Ectodermal cell (in vitro differentiated cells): ENCODE measurements around the gene ACLY.

Experiments used
- H3K27ac ChIP-seq: 2 replicates; pipeline ENCODE4 v1.7.0; 2013; ENCODE audit warnings: mild to moderate bottlenecking, low read depth, low read length; ENCODE audit not compliant: insufficient read depth, poor library complexity, severe bottlenecking
- H3K27me3 ChIP-seq: 2 replicates; pipeline ENCODE4 v1.7.0; 2013; ENCODE audit warnings: mild to moderate bottlenecking, low read length; ENCODE audit not compliant: insufficient read depth, control insufficient read depth, poor library complexity, severe bottlenecking
- H3K36me3 ChIP-seq: one replicate; pipeline ENCODE4 v1.7.0; 2013; ENCODE audit warnings: low read length; ENCODE audit not compliant: control insufficient read depth, insufficient read depth
- H3K4me1 ChIP-seq: one replicate; pipeline ENCODE4 v1.7.0; 2013; ENCODE audit warnings: low read length; ENCODE audit not compliant: control insufficient read depth, insufficient read depth
- H3K4me3 ChIP-seq: 2 replicates; pipeline ENCODE4 v1.7.0; 2013; ENCODE audit warnings: low read depth, low read length, control low read depth; ENCODE audit not compliant: insufficient read depth
- H3K9me3 ChIP-seq: 2 replicates; pipeline ENCODE4 v1.7.0; 2013; ENCODE audit warnings: mild to moderate bottlenecking, low read length, moderate library complexity; ENCODE audit not compliant: control insufficient read depth
- WGBS, 2 experiments: methylation state at CpG; one replicate each; pipeline ENCODE4 v1.1.7; 2013; ENCODE audit warnings: missing lambda C conversion rate in 2 of 2; 5-methylcytosine and 5-hydroxymethylcytosine counted together

The ACLY gene

DNA sequence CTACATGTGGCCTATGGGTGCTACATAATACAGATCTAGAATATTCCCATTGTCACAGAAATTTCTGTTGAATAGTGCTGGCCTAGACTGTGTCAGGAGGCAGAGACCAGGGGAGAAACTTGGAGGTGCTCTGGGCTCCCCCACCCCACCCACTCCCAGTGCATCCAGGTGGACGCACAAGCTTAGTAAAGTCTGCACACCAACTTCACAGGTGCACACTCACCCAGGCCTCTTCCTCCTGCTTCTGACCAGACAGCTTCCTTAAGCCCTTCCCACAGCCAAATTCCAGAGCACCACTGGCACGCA lies 40.2 kb upstream of the ACLY start:
- 55 to 57% methylated on average over 2 of the region's 2 CpGs for WGBS, 2 experiments
- peaks cover 14% of the 10 kb centered on the region for H3K4me1 ChIP-seq
- H3K4me3 ChIP-seq, result no peak overlapping the region
- no peak overlapping the region for H3K27ac ChIP-seq
- H3K9me3 ChIP-seq, result no peaks in the 10 kb centered on the region
- no peaks in the 10 kb centered on the region for H3K27me3 ChIP-seq
- no peaks in the 10 kb centered on the region for H3K36me3 ChIP-seq

DNA sequence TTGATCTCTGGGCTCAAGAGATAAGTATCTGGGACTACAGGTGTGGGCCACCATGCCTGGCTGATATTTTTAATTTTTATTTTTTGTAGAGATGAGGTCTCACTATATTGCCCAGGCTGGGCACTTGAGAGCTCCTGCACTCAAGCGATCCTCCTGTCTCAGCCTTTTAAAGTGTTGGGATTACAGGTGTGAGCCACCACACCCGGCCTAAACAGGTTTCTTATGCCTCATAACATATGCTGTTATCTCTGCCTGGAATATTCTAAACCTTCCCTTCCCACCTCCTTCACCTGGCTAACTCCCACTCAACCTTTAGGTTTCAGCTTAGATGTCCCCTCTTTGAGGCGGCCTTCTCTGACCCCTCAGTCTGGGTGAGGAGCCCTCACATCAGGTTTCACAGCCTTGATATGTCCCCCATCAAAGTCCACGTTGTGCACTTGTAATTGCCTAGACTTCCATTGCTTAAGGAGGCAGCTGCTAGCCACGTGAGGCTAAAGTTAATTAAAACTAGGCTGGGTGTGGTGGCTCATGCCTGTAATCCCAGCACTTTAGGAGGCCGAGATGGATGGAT lies 39.2 kb upstream of the ACLY start:
- Histone ChIP-seq H3K4me3 (no peak overlapping the region), H3K27me3 (no peaks in the 10 kb centered on the region), H3K27ac (no peak overlapping the region), H3K9me3 (no peaks in the 10 kb centered on the region), H3K36me3 (no peaks in the 10 kb centered on the region), H3K4me1 (peaks cover 14% of the 10 kb centered on the region)
- 87 to 94% methylated on average over 6 of the region's 6 CpGs for WGBS, 2 experiments

DNA sequence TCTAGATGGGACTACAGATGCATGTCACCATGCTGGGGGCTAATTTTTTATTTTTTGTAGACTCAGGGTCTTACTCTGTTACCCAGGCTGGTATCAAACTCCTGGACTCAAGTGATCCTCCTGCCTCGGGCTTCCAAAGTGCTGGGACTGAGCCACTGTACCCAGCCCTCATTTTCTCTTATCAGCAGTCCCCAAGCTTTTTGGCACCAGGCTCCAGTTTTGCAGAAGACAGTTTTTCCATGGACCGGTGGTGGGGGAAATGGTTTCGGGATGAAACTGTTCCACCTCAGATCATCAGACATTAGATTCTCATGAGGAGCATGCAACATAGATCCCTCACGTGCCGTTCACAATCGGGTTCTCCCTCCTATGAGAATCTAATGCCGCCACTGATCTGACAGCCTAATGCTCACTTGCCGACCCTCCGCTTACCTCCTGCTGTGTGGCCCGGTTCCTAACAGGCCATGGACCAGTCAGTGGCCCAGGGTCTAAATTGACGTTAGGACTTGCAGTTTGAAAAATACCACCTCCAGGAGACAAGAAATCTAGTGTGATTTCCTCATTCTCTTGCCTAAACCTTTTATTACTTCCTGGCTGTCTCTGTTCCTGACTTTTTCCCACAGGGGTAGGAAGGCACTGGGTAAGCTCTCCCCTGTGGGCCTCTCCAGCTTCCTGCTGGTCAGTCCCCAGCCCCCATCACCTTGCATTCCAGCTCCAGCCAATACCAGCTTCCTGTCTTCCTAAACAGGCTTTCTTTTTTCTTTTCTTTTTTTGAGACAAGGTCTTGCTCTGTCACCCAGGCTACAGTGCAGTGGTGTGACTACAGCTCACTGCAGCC lies 38.5 kb upstream of the ACLY start:
- Histone ChIP-seq H3K36me3 (no peaks in the 10 kb centered on the region), H3K9me3 (no peaks in the 10 kb centered on the region), H3K4me1 (peaks cover 14% of the 10 kb centered on the region), H3K4me3 (no peak overlapping the region), H3K27ac (no peak overlapping the region), H3K27me3 (no peaks in the 10 kb centered on the region)
- WGBS, 2 experiments, result 62 to 67% methylated on average over 11 of the region's 11 CpGs

DNA sequence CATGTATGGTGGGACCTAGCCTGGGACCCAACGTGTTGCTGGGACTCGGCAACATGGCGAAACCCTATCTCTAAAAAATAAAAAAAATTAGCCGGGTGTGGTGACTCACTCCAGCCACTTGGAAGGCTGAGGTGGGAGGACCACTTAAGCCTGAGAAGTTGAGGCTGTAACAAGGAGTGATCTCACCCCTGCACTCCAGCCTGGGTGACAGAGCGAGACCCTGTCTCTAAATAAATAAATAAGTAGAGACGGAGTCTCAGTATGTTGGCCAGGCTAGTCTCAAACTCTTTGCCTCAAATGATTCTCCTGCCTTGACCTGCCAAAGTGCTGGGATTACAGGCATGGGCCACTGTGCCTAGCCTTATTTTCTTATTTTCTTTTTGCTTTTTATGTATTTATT lies 37.8 kb upstream of the ACLY start:
- no peaks in the 10 kb centered on the region for H3K9me3 ChIP-seq
- no peaks in the 10 kb centered on the region for H3K27me3 ChIP-seq
- H3K4me3 ChIP-seq, result no peak overlapping the region
- peaks cover 14% of the 10 kb centered on the region for H3K4me1 ChIP-seq
- 89 to 96% methylated on average over 6 of the region's 6 CpGs for WGBS, 2 experiments
- H3K36me3 ChIP-seq, result no peaks in the 10 kb centered on the region
- no peak overlapping the region for H3K27ac ChIP-seq

DNA sequence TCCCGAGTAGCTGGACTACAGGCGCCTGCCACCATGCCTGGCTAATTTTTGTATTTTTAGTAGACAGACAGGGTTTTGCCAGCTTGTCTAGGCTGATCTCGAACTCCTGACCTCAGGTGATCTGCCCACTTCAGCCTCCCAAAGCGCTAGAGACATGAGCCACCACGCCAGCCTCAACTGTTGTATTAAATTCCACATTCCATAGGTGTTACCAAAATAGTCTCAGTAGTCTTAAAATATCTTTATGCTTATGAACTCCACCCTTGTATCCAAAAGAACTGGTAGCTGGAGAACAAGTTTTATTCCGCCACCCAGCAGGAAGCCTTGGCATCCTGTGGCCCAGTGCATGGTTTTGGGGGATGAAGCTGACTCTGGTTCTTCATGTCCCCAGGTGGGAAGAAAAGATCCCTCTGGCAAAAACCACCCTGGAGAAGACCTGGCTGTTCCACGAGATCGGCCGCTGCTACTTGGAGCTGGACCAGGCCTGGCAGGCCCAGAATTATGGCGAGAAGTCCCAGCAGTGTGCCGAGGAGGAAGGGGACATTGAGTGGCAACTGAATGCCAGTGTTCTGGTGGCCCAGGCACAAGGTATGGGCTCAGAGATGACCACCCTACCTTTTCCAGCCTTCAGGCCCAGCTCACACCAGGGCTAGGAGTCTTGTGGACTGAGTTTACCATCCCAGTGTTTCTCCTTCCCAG lies 30.2 kb upstream of the ACLY start:
- WGBS, 2 experiments, result 84 to 86% methylated on average over 11 of the region's 11 CpGs
- no peak overlapping the region for H3K4me3 ChIP-seq

DNA sequence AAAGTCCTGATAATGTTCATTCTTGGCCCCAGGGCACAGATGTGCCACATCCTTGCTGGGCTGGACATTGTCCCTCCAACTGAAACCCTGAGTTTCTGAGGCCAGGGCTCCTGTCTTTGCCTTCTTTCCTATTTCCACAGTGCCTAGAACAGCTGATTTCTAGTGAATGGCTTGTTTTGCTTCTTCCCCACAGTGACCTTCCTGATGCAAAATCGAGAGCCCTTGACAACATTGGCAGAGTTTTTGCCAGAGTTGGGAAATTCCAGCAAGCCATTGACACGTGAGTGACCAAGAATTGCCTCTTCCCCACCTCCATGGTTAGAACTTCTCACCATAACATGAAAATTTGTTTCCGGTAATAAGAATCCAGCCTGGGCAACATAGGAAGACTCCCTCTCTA lies 26.2 kb upstream of the ACLY start:
- Histone ChIP-seq H3K27ac (no peak overlapping the region), H3K4me3 (no peak overlapping the region), H3K36me3 (peaks cover 4% of the 10 kb centered on the region), H3K9me3 (no peaks in the 10 kb centered on the region), H3K27me3 (no peaks in the 10 kb centered on the region), H3K4me1 (no peaks in the 10 kb centered on the region)
- WGBS, 2 experiments, result 89 to 92% methylated on average over 3 of the region's 3 CpGs

More for the DNA sequence above, 30.2 kb upstream of the ACLY start:
- no peak overlapping the region for H3K27ac ChIP-seq
- H3K4me1 ChIP-seq, result no peaks in the 10 kb centered on the region
- H3K36me3 ChIP-seq, result peaks cover 4% of the 10 kb centered on the region
- H3K9me3 ChIP-seq, result no peaks in the 10 kb centered on the region
- no peaks in the 10 kb centered on the region for H3K27me3 ChIP-seq

DNA sequence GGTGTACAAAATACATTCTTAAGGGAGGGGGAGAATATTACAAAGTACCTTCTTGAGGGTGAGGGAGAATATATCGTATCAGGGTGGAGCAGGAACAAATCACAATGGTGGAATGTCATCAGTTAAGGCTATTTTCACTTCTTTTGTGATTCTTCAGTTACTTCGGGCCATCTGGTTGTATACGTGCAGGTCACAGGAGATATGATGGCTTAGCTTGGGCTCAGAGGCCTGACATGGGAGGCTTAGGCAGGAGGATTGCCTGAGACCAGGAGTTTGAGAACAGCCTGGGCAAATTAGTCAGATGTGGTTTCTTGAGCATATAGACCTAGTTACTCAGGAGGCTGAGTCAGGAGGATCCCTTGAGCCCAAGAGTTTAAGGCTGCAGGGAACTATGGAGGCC lies 24.7 kb upstream of the ACLY start:
- Histone ChIP-seq H3K36me3 (no peaks in the 10 kb centered on the region), H3K27ac (no peak overlapping the region), H3K9me3 (no peaks in the 10 kb centered on the region), H3K4me3 (no peak overlapping the region), H3K4me1 (no peaks in the 10 kb centered on the region), H3K27me3 (no peaks in the 10 kb centered on the region)
- 93% methylated on average over 3 of the region's 3 CpGs for WGBS, 2 experiments

DNA sequence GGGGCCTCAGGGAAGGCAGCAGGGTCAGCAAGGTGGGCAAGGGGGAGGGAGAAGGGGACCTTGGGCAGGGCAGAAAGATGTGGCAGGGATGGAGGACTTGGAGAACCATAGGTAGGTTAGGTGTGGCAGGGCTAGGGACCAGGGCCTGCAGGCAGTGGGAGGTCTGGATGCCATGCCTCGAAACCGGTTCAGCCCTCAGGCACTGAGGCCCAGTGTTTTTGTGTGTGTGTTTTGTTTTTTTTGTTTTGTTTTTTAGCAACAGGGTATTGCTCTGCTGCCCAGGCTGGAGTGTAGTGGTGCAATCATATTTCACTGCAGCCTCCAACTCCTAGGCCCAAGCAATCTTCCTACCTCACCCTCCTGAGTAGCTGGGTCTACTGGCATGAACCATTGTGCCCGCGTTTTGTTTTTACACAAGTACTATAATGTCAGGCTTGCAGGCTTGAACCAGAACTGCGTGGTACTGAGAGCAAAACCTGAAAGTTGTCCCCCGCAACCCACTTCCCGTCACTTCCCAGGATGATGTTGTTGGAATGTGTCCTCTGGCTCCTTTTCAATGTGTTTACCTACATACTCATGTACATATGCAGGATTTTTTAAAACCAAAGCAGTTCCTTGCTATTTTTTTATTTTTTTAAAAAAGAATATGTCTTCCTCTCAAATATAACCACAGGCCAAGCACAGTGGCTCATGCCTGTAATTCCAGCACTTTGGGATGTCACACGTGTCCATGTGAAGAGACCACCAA lies 24.0 kb upstream of the ACLY start:
- Histone ChIP-seq H3K27ac (no peak overlapping the region), H3K4me1 (no peaks in the 10 kb centered on the region), H3K27me3 (no peaks in the 10 kb centered on the region), H3K4me3 (no peak overlapping the region), H3K9me3 (no peaks in the 10 kb centered on the region), H3K36me3 (no peaks in the 10 kb centered on the region)
- 93 to 94% methylated on average over 8 of the region's 8 CpGs for WGBS, 2 experiments

DNA sequence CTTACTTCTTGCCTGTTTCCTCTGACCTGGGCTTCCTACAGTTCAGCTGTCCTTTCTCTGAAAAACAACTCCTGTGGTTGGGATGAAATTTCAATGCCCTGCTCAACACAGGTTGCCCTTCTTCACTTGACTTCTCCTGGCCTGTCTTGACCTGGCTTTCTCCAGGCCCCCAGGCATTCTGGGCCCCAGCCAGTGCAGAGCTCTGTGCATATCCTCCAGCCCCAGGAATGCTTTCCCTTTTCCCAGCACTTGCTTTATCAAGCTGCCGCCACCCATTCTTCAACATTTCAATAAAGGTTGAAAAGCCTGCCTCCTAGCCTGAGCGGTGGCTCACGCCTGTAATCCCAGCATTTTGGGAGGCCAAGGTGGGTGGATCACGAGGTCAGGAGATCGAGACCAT lies 22.4 kb upstream of the ACLY start:
- Histone ChIP-seq H3K27ac (no peak overlapping the region), H3K4me1 (no peaks in the 10 kb centered on the region), H3K4me3 (no peak overlapping the region), H3K36me3 (peaks cover 5% of the 10 kb centered on the region), H3K9me3 (no peaks in the 10 kb centered on the region), H3K27me3 (no peaks in the 10 kb centered on the region)
- 86 to 92% methylated on average over 5 of the region's 5 CpGs for WGBS, 2 experiments

DNA sequence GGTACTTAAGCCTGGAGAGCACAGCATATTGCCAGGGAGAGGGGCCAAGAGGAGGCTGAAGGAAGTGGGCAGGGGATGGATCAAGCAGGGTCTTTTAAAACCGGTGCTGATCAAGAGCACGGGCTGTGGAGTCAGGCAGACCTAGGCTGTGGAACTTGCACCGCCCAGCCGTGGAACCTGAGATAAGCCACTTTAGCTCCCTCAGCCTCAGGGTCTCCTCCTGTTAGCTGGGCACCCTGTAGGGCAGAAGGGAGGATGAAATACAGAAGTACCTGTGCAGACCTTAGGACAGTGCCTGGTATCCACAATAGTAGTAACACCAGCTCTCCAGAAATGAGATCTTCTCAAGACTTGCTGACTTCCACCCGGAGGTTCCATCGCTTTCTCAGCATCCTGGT lies 20.9 kb upstream of the ACLY start:
- 94 to 96% methylated on average over 6 of the region's 6 CpGs for WGBS, 2 experiments
- Histone ChIP-seq H3K4me3 (no peak overlapping the region), H3K27ac (no peak overlapping the region), H3K27me3 (no peaks in the 10 kb centered on the region), H3K36me3 (peaks cover 10% of the 10 kb centered on the region), H3K4me1 (no peaks in the 10 kb centered on the region), H3K9me3 (no peaks in the 10 kb centered on the region)
